Left renal pelvis (tissue), 4 donors: ENCODE data around the gene TSHZ3. TPM values are rescaled to one million over a fixed set of nuclear protein-coding genes. Genes with fewer than 3 reads are reported as not detected.

ENCODE experiments used
- DNase-seq, 4 donors: peaks; one replicate each; pipeline ENCODE4 v3.0.0-alpha.2; 2013; ENCODE audit warnings: low read depth in 4 of 4, low spot score in 3 of 4
- polyA plus RNA-seq, 4 donors: library from polyadenylated mRNA; unstranded; fragments of 120-200 nt; gene quantifications; one replicate each; pipeline ENCODE4 v1.2.1, GENCODE V29; 2013; ENCODE audit not compliant: insufficient read length in 4 of 4

TSHZ3 gene
- polyA plus RNA-seq, 4 donors: 11.9 to 16.9 (median 12.7) TPM

- no peak for DNase-seq
These were observed 34.2 kb downstream of the TSHZ3 start for GRCh38 chr19:31314849-31315629.

- DNase-seq: no peak
These were observed 35.1 kb downstream of the TSHZ3 start for GRCh38 chr19:31314156-31314555.

- DNase-seq: no peak
These were observed 35.8 kb downstream of the TSHZ3 start for GRCh38 chr19:31313291-31314030.

GRCh38 chr19:31312677-31313244 lies 36.5 kb downstream of the TSHZ3 start:
- DNase-seq: no peak

- no peak for DNase-seq
These were observed 37.1 kb downstream of the TSHZ3 start for GRCh38 chr19:31312009-31312676.

GRCh38 chr19:31310432-31311133 lies 38.7 kb downstream of the TSHZ3 start:
- DNase-seq: no peak

GRCh38 chr19:31308781-31309180 lies 40.5 kb downstream of the TSHZ3 start:
- DNase-seq: no peak

- DNase-seq: no peak
These were observed 42.1 kb downstream of the TSHZ3 start for GRCh38 chr19:31307071-31307669.

- no peak for DNase-seq
These were observed 43.1 kb downstream of the TSHZ3 start for GRCh38 chr19:31306006-31306753.

GRCh38 chr19:31304831-31305312 lies 44.4 kb downstream of the TSHZ3 start:
- DNase-seq: no peak

- DNase-seq: no peak
These were observed 45.9 kb downstream of the TSHZ3 start for GRCh38 chr19:31303262-31303815.

- DNase-seq: no peak
These were observed 47.8 kb downstream of the TSHZ3 start for GRCh38 chr19:31301306-31301980.

GRCh38 chr19:31300422-31300821 lies 48.8 kb downstream of the TSHZ3 start:
- no peak for DNase-seq

- DNase-seq: no peak
These were observed 49.6 kb downstream of the TSHZ3 start for GRCh38 chr19:31299665-31300064.

GRCh38 chr19:31297991-31298390 lies 51.2 kb downstream of the TSHZ3 start:
- no peak for DNase-seq

GRCh38 chr19:31296741-31297390 lies 52.4 kb downstream of the TSHZ3 start:
- DNase-seq: no peak

GRCh38 chr19:31294189-31294588 lies 55.0 kb downstream of the TSHZ3 start:
- no peak for DNase-seq

GRCh38 chr19:31292639-31293185 lies 56.5 kb downstream of the TSHZ3 start:
- no peak for DNase-seq
